SK-MEL-5 (cell line): ENCODE data around the gene MFGE8. TPM values are rescaled to one million over a fixed set of nuclear protein-coding genes. Genes with fewer than 3 reads are reported as not detected.

Experiments
- DNase-seq: peaks from one replicate; pipeline ENCODE4 v3.0.0-alpha.2; 2016; ENCODE audit warnings: low read depth, low spot score
- in situ Hi-C: cut with HindIII; loops from 2 replicates; pipeline ENCODE4 v1.10.0; 2016; ENCODE audit warnings: low sequenced_read_pairs, high pct_unique_total_duplicates, low pct_unique_long_range_greater_than_20kb
- total RNA-seq: library from RNA; depleted of rRNA; stranded (reverse); fragments of >200 nt; shearing (Covaris generic); gene quantifications from 2 replicates; pipeline ENCODE4 v1.2.3, GENCODE V29; 2014

MFGE8 gene
- total RNA-seq, 1 experiment from 2014 or later = 41.4 TPM

DNA sequence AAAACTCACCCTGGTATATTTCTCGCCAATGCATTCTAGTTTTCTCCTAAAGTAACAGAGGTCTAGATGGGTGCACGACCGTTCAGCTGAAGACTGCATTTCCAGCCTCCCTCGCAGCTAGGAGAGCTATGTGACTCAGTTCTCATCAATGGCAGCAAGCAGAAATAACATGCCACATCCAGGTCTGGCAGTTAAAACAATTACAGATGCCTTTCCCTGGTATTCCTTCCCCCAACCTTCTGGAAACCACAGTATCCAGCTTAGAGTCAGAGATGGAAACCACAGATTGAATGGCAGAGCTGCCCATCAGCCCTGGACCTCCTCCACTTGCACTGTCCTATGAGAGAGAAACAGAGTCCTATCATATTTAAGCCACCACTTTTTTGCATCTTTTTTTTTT lies 22.7 kb downstream of the MFGE8 start:
- no peak for DNase-seq
- in situ Hi-C loops = no loop called here

DNA sequence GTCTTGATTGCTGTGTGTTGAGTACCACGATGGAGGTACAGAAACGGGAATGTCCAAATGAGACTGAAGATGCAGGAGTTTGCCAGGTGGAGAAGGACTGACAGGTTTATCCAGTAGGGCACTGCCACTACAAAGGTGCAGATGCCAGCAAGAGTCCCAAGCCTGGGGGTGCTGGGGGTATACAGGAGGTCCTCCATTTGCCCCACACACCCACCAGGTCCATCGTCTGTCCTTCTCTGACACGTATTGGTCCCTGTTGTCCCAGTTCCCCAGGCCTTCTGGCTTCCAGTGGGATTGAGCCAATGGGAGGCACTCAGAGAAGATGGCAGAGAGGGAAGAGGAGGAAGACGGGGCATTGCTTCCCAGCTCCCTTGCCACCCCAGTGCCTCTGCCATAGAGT lies 24.5 kb downstream of the MFGE8 start:
- DNase-seq = no peak
- in situ Hi-C loops = no loop called here

DNA sequence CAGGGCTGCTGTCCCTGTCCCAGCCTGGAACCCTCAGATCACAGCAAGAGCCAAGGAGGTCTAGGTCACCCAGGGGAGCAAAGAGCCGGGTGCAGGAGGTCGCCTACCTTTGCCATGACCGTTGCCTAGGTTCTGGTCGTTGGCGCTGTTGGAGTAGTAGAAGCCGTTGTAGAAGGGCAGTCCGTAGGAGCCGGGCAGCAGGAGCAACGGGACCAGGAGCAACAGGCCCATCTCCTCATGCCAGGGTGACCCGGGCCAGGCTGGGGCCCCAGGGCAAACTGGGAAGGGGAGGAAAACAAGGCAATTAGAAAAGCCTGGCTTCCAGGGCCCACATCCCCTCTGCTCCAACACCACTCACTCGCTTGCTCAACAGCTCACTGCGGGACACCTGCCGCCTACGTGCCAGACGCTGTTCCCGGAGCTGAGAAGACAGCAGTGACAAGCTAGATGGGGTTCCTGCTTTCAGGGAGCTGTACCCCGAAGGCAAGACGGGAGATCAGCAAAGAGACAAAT lies 26.1 kb downstream of the MFGE8 start:
- no peak for DNase-seq
- in situ Hi-C loops = no loop called here

- in situ Hi-C loops = no loop called here
- no peak for DNase-seq
Measured at GRCh38 chr15:88882785-88883184, 30.4 kb downstream of the MFGE8 start.

DNA sequence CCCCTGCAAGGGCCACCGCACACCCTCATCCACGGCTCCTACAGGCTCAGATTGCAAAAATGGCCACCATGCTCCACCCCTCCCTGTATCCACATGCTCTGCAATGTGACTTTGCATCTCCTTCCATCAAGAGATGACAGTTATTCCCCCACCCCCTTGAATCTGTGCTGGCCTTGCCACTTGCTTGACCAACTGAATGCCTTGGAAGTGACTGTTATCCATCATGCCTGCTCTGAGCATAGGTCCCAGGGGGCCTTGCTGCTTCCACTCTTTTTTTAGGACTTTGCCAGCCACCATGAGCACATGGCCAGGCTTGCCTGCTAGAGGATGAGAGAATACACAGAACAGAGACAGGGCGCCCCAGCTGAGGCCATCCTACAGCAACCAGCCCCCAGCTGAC lies 31.4 kb downstream of the MFGE8 start:
- in situ Hi-C loops = no loop called here
- DNase-seq = no peak

DNA sequence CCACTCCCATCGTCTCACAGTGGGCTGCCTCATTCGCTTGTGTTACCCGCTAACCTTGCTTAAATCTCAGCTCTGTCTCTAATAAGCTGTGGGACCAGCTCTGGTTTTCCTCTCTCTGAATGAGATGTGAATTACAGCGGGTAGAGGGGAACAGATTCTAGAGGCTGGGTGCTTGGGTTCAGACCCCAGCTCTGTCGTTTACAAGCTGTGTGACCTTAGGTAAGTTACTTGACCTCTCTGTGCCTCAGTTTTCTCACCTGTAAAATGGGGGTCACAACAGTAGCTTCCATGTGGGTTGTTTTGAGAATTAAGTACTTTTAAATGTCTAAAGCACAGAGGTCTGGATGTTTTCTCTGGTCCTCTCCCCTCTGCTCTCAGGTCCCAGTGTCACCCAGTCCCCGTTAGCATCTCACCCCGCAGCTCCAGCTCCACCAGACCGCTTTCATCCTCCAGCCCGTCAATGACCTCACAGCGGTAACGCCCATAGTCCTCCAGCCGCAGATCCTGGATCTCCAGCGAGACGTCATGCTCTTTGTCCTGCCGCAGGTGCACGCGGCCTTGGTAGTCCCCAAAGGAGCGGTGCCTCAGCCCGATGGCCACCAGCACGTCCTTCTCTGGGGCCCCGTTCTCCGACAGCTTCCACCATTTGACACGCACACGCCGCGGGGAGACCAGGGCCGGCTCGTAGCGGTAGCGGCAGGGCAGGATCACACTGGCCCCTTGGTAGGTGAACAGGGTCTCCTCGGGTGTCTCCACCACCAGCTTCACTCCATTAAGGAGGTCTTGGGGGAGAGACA lies 32.0 kb downstream of the MFGE8 start:
- DNase-seq = no peak
- in situ Hi-C loops = no loop called here

- DNase-seq = peak; percentile 76
- in situ Hi-C loops = no loop called here
Measured at GRCh38 chr15:88878720-88879184, 34.4 kb downstream of the MFGE8 start.

- in situ Hi-C loops = no loop called here
- DNase-seq = no peak
Measured at GRCh38 chr15:88877906-88878305, 35.3 kb downstream of the MFGE8 start.

DNA sequence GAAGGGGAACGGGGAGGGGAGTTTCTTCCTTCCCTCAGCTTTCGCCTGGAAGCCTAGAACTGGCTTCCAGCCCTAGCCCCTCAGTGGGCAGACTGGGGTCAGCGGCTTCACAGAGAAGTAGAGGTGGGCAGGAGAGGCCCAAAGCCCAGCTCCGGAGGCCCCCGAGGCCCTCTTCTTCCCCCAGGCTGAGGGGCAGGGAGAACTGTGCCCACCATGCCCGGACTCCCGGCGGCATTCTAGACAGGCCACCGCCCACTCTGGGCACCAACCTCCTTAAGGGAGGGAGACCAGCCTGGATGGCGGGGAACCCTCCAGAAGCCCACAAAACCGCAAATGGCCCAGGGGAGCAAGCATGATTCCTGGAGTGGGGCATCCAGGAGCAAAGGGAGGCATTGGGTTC lies 35.8 kb downstream of the MFGE8 start:
- DNase-seq = no peak
- in situ Hi-C loops = no loop called here

GRCh38 chr15:88876573-88876972 lies 36.6 kb downstream of the MFGE8 start:
- in situ Hi-C loops = no loop called here

DNA sequence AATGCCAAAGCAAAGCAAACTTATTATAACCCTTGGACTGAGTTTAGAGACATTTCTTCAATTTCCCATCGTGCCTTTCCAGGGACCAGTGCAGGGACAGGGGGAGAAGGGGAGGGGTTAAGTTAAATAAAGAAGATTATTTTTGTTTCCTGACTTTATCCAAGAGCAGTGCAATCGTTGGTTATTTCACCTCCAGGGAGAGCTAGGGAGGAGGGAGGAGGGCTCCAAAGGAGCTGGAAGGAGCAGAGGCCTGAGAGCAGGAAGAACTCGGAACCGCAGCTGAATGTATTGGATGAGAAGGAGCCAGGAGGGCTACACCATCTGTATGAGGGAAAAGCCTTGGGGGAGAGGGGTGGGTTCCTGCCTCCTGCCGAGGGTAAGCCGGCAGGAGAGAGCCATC lies 38.5 kb downstream of the MFGE8 start:
- DNase-seq = no peak
- in situ Hi-C loops = no loop called here

More at GRCh38 chr15:88876573-88876972, 36.6 kb downstream of the MFGE8 start:
- DNase-seq = no peak

DNA sequence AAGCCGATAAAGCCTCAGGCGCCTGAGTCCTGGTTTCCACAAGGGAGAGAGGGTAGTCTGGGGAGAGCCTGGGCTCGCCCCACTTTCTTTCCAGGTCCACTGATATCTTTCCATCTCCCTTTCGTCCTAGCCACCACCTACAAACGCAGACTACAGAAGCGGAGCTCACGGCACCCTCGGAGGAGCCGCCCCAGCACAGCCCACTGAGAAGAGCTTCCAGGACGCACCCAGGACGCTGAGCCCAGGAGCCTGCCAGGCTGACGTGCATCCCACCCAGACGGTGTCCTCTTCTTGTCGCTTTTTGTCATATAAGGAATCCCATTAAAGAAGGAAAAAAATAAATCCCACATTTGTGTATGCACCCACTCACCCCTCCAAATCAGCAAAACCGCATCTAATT lies 38.9 kb downstream of the MFGE8 start:
- no peak for DNase-seq
- in situ Hi-C loops = no loop called here

DNA sequence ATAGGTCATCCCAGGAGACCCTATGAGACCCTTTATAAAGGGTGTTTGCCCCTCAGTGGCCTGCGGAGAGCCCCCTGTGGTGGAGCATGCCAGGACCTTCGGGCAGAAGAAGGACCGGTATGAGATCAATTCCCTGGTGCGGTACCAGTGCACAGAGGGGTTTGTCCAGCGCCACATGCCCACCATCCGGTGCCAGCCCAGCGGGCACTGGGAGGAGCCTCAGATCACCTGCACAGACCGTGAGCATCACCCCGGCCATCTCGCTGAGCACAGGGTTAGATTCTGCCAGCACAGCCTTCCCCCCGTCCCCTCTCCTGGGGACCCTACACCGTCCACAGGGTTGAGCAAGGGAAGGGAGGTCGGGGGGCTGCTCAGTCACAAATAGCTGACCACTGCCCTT lies 39.4 kb downstream of the MFGE8 start:
- DNase-seq = no peak
- in situ Hi-C loops = no loop called here

GRCh38 chr15:88872706-88873105 lies 40.5 kb downstream of the MFGE8 start:
- in situ Hi-C loops = no loop called here
- DNase-seq = no peak

- in situ Hi-C loops = no loop called here
- no peak for DNase-seq
Measured at GRCh38 chr15:88872106-88872505, 41.1 kb downstream of the MFGE8 start.

DNA sequence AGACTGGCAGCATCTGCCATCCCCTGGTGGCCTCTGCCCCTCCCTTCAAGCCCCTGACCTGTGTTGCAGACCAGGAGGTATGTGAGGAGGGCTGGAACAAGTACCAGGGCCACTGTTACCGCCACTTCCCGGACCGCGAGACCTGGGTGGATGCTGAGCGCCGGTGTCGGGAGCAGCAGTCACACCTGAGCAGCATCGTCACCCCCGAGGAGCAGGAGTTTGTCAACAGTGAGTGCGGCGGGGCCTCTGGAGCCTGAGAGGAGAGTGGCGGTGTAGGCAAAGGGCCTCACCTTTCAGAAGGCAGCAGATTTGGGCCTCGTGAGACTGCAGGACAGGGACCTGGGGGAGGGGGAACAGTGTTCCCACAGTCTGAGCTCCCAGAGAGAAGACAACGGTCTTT lies 41.9 kb downstream of the MFGE8 start:
- DNase-seq = no peak
- in situ Hi-C loops = no loop called here

- DNase-seq = no peak
- in situ Hi-C loops = no loop called here
Measured at GRCh38 chr15:88866295-88866881, 46.8 kb downstream of the MFGE8 start.

DNA sequence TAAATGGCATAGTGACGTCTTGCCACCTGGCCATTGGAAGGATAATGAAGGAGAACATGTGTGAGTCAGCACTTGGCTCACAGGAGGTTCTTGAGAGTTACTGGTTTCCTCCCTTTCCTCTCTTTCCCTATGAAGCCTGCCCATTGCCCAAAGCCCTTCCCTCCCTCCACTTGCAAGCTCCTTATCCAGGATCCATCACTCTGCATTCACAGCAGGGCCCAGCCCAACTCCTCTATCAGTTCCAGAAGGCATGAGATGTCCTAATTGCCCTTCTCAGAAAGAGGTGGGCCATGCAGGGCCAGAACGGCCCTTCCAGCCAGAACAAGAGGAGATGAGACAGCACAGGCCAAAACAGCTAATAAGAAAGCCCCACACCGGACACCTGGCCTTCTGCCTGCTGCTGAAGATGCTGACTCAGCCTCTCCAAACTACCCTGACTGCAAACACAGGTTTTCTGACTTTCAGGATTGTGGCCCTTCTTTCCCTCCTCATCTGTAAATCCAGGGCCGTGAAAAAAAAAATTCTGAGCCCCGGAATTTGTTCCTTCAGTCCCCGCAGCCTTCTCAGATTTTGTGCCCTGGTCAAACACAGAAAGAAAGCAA lies 47.6 kb downstream of the MFGE8 start:
- in situ Hi-C loops = no loop called here
- no peak for DNase-seq
